Lung (tissue), 12 donors: ENCODE results near the gene DCLRE1B. TPM values are rescaled to one million over a fixed set of nuclear protein-coding genes. Genes with fewer than 3 reads are reported as not detected.

ENCODE experiments used
- ATAC-seq: fragments of 200-7000 bp; cut with Tn5 transposase; one replicate; pipeline ENCODE4 v1.9.1; 2020; ENCODE audit warnings: moderate number of reproducible peaks; ENCODE audit not compliant: insufficient read depth, low FRiP score
- DNase-seq, 3 donors: peaks; one replicate each; pipeline ENCODE4 v3.0.0-alpha.2; 2013 to 2017
- H3K27ac ChIP-seq, 2 donors: one replicate each; pipeline ENCODE4 v1.5.1; 2013; ENCODE audit warnings: mild to moderate bottlenecking in 2 of 2, moderate library complexity in 2 of 2, control low read depth in 1 of 2, inconsistent platforms in 1 of 2, low read depth in 1 of 2, low read length in 1 of 2
- H3K27me3 ChIP-seq, 3 donors: one replicate each; pipeline ENCODE4 v1.5.1; 2013; ENCODE audit warnings: low read length in 2 of 3; ENCODE audit not compliant: control insufficient read depth in 3 of 3, insufficient read depth in 3 of 3
- H3K36me3 ChIP-seq, 4 donors: one replicate each; pipeline ENCODE4 v1.5.1; 2013; ENCODE audit warnings: low read length in 4 of 4, mild to moderate bottlenecking in 1 of 4, moderate library complexity in 1 of 4; ENCODE audit not compliant: control insufficient read depth in 4 of 4, insufficient read depth in 4 of 4
- H3K4me1 ChIP-seq, 5 donors: one replicate each; pipeline ENCODE4 v1.5.1; 2013; ENCODE audit warnings: low read length in 5 of 5, mild to moderate bottlenecking in 2 of 5, moderate library complexity in 1 of 5; ENCODE audit not compliant: control insufficient read depth in 5 of 5, insufficient read depth in 5 of 5
- H3K4me3 ChIP-seq: one replicate; pipeline ENCODE4 v1.5.1; 2013; ENCODE audit warnings: mild to moderate bottlenecking, control low read depth, moderate library complexity
- H3K9ac ChIP-seq, 2 donors: one replicate each; pipeline ENCODE4 v1.5.1; 2013; ENCODE audit warnings: low read length in 2 of 2, control low read depth in 1 of 2; ENCODE audit not compliant: insufficient read depth in 1 of 2
- H3K9me3 ChIP-seq, 4 donors: one replicate each; pipeline ENCODE4 v1.5.1; 2013; ENCODE audit warnings: low read length in 3 of 4, mild to moderate bottlenecking in 1 of 4, moderate library complexity in 1 of 4; ENCODE audit not compliant: control insufficient read depth in 4 of 4, insufficient read depth in 3 of 4
- WGBS, 2 donors: extraction: QIAGEN DNeasy Blood & Tissue Kit; methylation state at CpG; one replicate each; pipeline ENCODE4 v1.1.7; 2013; 5-methylcytosine and 5-hydroxymethylcytosine counted together
- polyA plus RNA-seq, 2 donors: library from polyadenylated mRNA; stranded (reverse); fragments of 200-250 nt; gene quantifications; one replicate each; pipeline ENCODE4 v1.2.1, GENCODE V29; 2013
- total RNA-seq, 2 donors: library from RNA; depleted of rRNA in 1 of 2; stranded (reverse); fragments of >200 nt in 1 of 2; gene quantifications; one replicate each; pipeline ENCODE4 v1.2.1, GENCODE V29; 2014 to 2021
- TF ChIP-seq, protein P1 (sequence below): IDR thresholded peaks from 2 replicates; pipeline ENCODE4 v1.5.1; 2012; ENCODE audit warnings: mild to moderate bottlenecking; ENCODE audit errors: control extremely low read depth, extremely low read depth
- donor health status: control.
- donor health status: control.
- donor health status: Bipolar disorder and iron deficiency.
- donor health status: healthy.
- donor health status: DM: yes; HTN: yes; CAD: no.

DCLRE1B gene
- total and polyA plus RNA-seq, 4 donors = 2.6 to 7.8 (median 5.2) TPM

DNA sequence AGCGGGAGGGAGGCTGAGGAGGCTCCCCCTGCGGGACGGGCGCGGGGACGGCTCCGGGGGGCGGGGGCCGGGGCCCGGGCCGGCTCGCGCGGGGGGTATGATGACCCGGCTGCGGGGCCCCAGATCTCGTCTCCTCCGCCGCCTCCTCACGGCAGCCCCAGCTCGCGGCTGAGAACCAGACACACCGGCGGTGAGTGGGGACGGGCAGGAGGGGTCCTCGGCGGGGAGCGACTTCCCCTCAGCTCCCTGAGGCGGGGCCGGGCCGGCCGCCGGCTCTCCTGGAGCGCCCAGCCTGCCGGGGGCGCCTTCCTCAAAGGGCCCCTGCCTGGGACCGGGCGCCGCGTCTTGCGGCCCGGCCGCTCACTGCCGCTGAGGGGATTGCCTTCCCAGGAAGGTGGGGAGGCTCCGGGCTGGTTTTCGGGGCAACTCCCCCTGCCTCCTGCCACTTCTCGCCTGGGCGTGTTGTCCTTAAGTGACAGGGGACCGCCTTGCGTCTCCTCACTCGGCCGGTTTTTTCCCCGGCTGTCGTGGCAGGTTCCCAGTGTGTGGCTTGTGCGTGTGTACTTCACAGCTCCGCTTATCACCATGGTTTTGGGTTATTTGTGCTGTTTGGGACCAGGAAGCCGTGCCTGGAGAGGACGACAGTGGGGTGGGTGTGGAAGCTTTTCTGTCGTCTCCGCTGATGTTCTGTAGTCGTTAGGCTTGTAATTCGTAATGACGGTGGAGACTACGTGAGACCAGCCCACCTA, 24.8 kb downstream of the DCLRE1B start:
- DNase-seq (peak; percentile 65 to 77 (median 75)), ATAC-seq (peak; percentile 43)
- TF ChIP-seq, protein P1, sequence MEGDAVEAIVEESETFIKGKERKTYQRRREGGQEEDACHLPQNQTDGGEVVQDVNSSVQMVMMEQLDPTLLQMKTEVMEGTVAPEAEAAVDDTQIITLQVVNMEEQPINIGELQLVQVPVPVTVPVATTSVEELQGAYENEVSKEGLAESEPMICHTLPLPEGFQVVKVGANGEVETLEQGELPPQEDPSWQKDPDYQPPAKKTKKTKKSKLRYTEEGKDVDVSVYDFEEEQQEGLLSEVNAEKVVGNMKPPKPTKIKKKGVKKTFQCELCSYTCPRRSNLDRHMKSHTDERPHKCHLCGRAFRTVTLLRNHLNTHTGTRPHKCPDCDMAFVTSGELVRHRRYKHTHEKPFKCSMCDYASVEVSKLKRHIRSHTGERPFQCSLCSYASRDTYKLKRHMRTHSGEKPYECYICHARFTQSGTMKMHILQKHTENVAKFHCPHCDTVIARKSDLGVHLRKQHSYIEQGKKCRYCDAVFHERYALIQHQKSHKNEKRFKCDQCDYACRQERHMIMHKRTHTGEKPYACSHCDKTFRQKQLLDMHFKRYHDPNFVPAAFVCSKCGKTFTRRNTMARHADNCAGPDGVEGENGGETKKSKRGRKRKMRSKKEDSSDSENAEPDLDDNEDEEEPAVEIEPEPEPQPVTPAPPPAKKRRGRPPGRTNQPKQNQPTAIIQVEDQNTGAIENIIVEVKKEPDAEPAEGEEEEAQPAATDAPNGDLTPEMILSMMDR = no peak
- Histone ChIP-seq H3K9ac (peak overlapping the region; percentile 83 to 97), H3K4me1 (peaks cover 0 to 25% (median 10%) of the 10 kb centered on the region in 5 donors), H3K9me3 (no peaks in the 10 kb centered on the region), H3K4me3 (peak overlapping the region; percentile 92), H3K27ac (peak overlapping the region; percentile 95 to 100), H3K27me3 (no peaks in the 10 kb centered on the region), H3K36me3 (peaks cover 0 to 3% (median 0%) of the 10 kb centered on the region in 4 donors)
- WGBS, 2 donors = 0 to 1% methylated on average over 41 to 64 of the region's 64 CpGs

DNA sequence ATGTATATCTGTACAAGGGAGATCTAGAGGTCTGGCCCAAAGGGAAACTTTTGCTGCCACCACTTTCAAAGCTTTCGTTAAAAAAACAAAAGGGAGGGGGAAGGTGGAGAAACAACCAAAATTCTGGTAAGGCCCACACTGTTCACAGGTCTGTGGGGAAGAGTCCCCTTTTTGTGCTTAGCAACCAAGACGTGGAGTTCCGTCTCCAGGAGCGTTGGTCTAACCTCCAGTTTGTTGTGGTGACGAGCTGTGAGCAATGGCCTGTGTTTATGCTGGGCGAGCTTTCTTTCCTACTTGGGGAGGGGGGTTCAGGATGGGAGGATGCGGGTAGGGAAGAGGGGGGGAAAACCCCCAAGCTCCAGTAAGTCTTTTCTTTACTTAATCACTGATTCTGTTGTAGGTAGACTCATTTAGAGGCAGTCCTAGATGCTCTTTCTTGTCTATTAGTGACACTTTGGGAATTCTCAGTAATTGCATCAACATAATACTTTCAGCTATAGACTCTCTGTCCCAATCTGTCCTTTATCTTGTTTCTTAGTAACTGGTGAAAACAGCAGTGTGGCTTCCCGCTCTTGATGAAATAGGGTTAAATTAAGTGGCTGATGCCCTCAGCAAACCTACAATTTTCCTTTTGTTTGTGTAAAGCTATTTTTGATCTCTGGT, 25.5 kb downstream of the DCLRE1B start:
- 1% methylated on average over 8 of the region's 8 CpGs for WGBS, 2 donors
- Histone ChIP-seq H3K9ac (peak overlapping the region; percentile 83 to 97), H3K4me3 (peak overlapping the region; percentile 92), H3K27me3 (no peaks in the 10 kb centered on the region), H3K27ac (peak overlapping the region; percentile 95 to 100), H3K4me1 (peaks cover 0 to 25% (median 10%) of the 10 kb centered on the region in 5 donors), H3K36me3 (peaks cover 0 to 3% (median 0%) of the 10 kb centered on the region in 4 donors), H3K9me3 (no peaks in the 10 kb centered on the region)
- DNase-seq (peak; percentile 81 to 88 (median 82)), ATAC-seq (no peak)
- TF ChIP-seq, protein P1 = no peak

DNA sequence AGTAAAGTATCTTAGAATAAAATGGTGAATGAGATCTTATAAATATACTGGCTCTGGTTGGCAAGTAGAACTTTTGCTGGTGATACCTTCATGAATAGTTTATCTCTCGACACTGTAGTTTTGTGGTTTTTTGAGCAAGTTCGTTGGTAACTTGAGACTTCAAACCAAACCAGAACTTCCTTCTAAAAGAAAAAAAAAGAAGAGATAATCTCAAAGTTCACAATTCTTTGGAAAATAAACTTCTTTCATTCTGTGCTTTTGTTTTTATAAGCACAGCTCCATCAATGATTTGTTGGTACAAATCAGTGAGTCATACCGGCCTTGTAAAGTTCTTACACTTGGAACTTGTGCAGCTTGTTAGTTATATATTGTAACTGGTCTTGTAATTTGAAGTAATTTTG, 26.3 kb downstream of the DCLRE1B start:
- Histone ChIP-seq H3K27me3 (no peaks in the 10 kb centered on the region), H3K4me1 (peaks cover 0 to 25% (median 10%) of the 10 kb centered on the region in 5 donors), H3K9me3 (no peaks in the 10 kb centered on the region), H3K36me3 (peaks cover 0 to 3% (median 0%) of the 10 kb centered on the region in 4 donors), H3K9ac (peak overlapping the region in 1 of 2 donors; percentile 35), H3K4me3 (no peak overlapping the region), H3K27ac (no peak overlapping the region)
- no peak for ATAC-seq
- WGBS, 2 donors = 9 to 14% methylated on average over 3 of the region's 3 CpGs
- TF ChIP-seq, protein P1 = no peak
- peak in 1 of 3 donors; percentile 40 for DNase-seq
